KMS-11 (cell line): ENCODE data around the gene CRISPLD2.

Experiments
- H2AFZ ChIP-seq: fragments of 200-600 bp; sonication (generic); 2 replicates; pipeline ENCODE4 v1.6.1; 2016; ENCODE audit warnings: antibody characterized with exemption, mixed run types, low read depth
- H3K27ac ChIP-seq: fragments of 200-600 bp; sonication (generic); 2 replicates; pipeline ENCODE4 v1.6.1; 2016; ENCODE audit warnings: mild to moderate bottlenecking, mixed run types
- H3K27me3 ChIP-seq: fragments of 200-600 bp; sonication (generic); 2 replicates; pipeline ENCODE4 v1.6.1; 2017; ENCODE audit warnings: mild to moderate bottlenecking, low read depth, mixed run types, moderate library complexity; ENCODE audit not compliant: insufficient read depth
- H3K36me3 ChIP-seq: fragments of 200-600 bp; sonication (generic); 2 replicates; pipeline ENCODE4 v1.6.1; 2017; ENCODE audit warnings: mild to moderate bottlenecking, mixed run types; ENCODE audit not compliant: insufficient read depth
- H3K4me1 ChIP-seq: fragments of 200-600 bp; sonication (generic); 2 replicates; pipeline ENCODE4 v1.6.1; 2016; ENCODE audit warnings: mild to moderate bottlenecking, low read depth, mixed run types; ENCODE audit not compliant: poor library complexity, severe bottlenecking
- H3K4me2 ChIP-seq: fragments of 200-600 bp; sonication (generic); 2 replicates; pipeline ENCODE4 v1.7.0; 2016; ENCODE audit warnings: mild to moderate bottlenecking, mixed run types
- H3K4me3 ChIP-seq: fragments of 200-600 bp; sonication (generic); IDR thresholded peaks from 2 replicates; pipeline ENCODE4 v1.6.1; 2017; ENCODE audit warnings: low read depth, low read length, mixed read lengths; ENCODE audit not compliant: insufficient read depth
- H3K79me2 ChIP-seq: fragments of 200-600 bp; sonication (generic); 2 replicates; pipeline ENCODE4 v1.6.1; 2016; ENCODE audit warnings: low read depth, mixed run types; ENCODE audit not compliant: insufficient read depth
- H3K9ac ChIP-seq: fragments of 200-600 bp; sonication (generic); 2 replicates; pipeline ENCODE4 v1.6.1; 2016; ENCODE audit warnings: mild to moderate bottlenecking, mixed run types
- H4K20me1 ChIP-seq: fragments of 200-600 bp; sonication (generic); 2 replicates; pipeline ENCODE4 v1.6.1; 2016; ENCODE audit warnings: mild to moderate bottlenecking, mixed run types; ENCODE audit not compliant: insufficient read depth
- TF ChIP-seq, protein P1 (sequence below): fragments of 200-600 bp; sonication (generic); conservative IDR thresholded peaks from 2 replicates; pipeline ENCODE4 v1.6.1; 2017; ENCODE audit warnings: low read depth, mild to moderate bottlenecking, antibody characterized with exemption, low read length, moderate library complexity, mixed read lengths

Gene CRISPLD2

DNA sequence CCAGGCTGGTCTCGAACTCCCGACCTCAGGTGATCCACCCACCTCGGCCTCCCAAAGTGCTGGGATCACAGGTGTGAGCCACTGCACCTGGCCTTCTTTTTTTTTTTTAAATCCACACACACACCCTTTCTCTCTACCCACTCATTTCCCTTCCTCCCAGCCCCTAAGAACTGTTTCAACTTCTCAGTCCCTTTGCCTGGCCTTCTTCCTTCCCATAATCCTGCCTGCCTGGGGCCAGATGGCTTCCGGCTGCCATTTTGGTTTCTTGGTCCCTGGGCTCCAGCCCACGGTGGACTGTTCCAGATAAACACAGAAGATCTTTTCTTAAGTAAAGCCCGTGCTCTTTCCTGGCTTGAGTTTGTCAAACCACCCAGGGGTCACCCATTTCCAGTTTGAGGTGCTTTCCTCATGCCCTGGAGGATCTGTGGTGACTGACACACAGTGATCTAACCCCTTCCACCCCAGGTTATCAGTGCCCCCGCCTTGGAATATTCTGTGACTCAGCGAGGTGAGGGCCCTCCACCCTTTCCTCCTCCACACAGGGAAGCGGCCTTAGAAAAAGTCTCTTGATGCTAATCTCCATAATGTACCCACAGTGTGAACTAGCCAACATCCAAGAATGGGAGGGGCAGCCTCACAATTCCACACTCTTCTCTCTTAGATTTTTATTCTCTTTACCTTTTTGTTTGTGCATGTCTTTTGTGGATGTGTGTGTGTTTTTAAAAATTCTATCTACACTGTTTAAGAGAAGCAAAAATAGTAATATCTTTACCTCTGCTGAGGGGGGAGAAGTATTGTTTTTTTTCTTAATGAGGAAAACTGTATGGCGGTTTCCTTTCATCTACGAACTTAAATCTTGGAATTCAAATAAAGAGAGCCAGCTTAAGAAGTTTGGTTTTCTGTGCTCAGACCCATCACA lies 60.0 kb downstream of the CRISPLD2 start:
- no peaks in the 10 kb centered on the region for H3K4me1 ChIP-seq
- peaks cover 68% of the 10 kb centered on the region for H3K27me3 ChIP-seq
- no peak overlapping the region for H3K27ac ChIP-seq
- H3K4me3 ChIP-seq = no peak overlapping the region
- H4K20me1 ChIP-seq = no peaks in the 10 kb centered on the region
- no peak overlapping the region for H2AFZ ChIP-seq
- H3K79me2 ChIP-seq = no peaks in the 10 kb centered on the region
- no peak overlapping the region for H3K4me2 ChIP-seq
- TF ChIP-seq, protein P1, sequence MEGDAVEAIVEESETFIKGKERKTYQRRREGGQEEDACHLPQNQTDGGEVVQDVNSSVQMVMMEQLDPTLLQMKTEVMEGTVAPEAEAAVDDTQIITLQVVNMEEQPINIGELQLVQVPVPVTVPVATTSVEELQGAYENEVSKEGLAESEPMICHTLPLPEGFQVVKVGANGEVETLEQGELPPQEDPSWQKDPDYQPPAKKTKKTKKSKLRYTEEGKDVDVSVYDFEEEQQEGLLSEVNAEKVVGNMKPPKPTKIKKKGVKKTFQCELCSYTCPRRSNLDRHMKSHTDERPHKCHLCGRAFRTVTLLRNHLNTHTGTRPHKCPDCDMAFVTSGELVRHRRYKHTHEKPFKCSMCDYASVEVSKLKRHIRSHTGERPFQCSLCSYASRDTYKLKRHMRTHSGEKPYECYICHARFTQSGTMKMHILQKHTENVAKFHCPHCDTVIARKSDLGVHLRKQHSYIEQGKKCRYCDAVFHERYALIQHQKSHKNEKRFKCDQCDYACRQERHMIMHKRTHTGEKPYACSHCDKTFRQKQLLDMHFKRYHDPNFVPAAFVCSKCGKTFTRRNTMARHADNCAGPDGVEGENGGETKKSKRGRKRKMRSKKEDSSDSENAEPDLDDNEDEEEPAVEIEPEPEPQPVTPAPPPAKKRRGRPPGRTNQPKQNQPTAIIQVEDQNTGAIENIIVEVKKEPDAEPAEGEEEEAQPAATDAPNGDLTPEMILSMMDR = no peak
- H3K9ac ChIP-seq = no peak overlapping the region
- no peaks in the 10 kb centered on the region for H3K36me3 ChIP-seq

- H3K4me1 ChIP-seq = no peaks in the 10 kb centered on the region
- H3K27me3 ChIP-seq = peaks cover 82% of the 10 kb centered on the region
- H4K20me1 ChIP-seq = no peaks in the 10 kb centered on the region
- H2AFZ ChIP-seq = no peak overlapping the region
- no peak overlapping the region for H3K4me3 ChIP-seq
- TF ChIP-seq, protein P1 = no peak
- no peak overlapping the region for H3K27ac ChIP-seq
- no peak overlapping the region for H3K4me2 ChIP-seq
- H3K79me2 ChIP-seq = no peaks in the 10 kb centered on the region
- no peak overlapping the region for H3K9ac ChIP-seq
- H3K36me3 ChIP-seq = no peaks in the 10 kb centered on the region
These were observed 62.1 kb downstream of the CRISPLD2 start for GRCh38 chr16:84881702-84882521.

- Histone ChIP-seq H3K4me1 (no peaks in the 10 kb centered on the region), H3K79me2 (no peaks in the 10 kb centered on the region), H4K20me1 (no peaks in the 10 kb centered on the region), H3K9ac (no peak overlapping the region), H3K27me3 (peaks cover 85% of the 10 kb centered on the region), H3K36me3 (no peaks in the 10 kb centered on the region), H3K4me2 (no peak overlapping the region), H3K27ac (no peak overlapping the region), H3K4me3 (no peak overlapping the region), H2AFZ (no peak overlapping the region)
- TF ChIP-seq, protein P1 = no peak
These were observed 63.5 kb downstream of the CRISPLD2 start for GRCh38 chr16:84883301-84883700.

DNA sequence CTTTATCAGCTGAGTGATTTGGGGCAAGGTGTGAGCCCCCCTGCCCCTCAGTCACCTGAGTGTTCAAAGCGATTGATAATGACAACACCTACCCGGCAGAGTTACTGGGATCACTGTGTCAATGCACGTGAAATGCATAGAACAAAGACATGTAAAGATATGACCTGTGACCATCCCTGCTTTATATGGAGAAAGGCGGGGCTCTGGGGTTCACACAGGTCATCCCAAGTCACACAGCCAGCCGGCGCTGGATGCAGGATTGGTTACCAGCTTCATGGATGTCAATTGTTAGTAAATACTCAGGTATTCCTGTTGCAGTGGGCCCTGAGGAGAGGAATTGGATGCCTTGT lies 64.4 kb downstream of the CRISPLD2 start:
- H3K27me3 ChIP-seq = peaks cover 85% of the 10 kb centered on the region
- no peak overlapping the region for H3K4me2 ChIP-seq
- H3K27ac ChIP-seq = no peak overlapping the region
- TF ChIP-seq, protein P1 = no peak
- no peak overlapping the region for H2AFZ ChIP-seq
- H3K4me1 ChIP-seq = no peaks in the 10 kb centered on the region
- H3K9ac ChIP-seq = no peak overlapping the region
- H3K4me3 ChIP-seq = no peak overlapping the region
- no peaks in the 10 kb centered on the region for H3K79me2 ChIP-seq
- no peaks in the 10 kb centered on the region for H4K20me1 ChIP-seq
- no peaks in the 10 kb centered on the region for H3K36me3 ChIP-seq
